SU-DHL-6 (cell line): ENCODE data around the gene PXN.

Experiments used
- CTCF ChIP-seq: fragments of 200-600 bp; sonication (generic); IDR thresholded peaks from one replicate; pipeline ENCODE4 v1.5.1; 2017; ENCODE audit warnings: antibody characterized with exemption, mild to moderate bottlenecking, low read length, moderate library complexity; ENCODE audit not compliant: insufficient read depth, poor library complexity, severe bottlenecking
- EZH2phosphoT487 ChIP-seq: fragments of 200-600 bp; sonication (generic), shearing (Covaris generic); conservative IDR thresholded peaks from 2 replicates; pipeline ENCODE4 v1.6.1; 2018; ENCODE audit warnings: mild to moderate bottlenecking, antibody characterized with exemption, low read length, moderate library complexity, mixed read lengths

DNA sequence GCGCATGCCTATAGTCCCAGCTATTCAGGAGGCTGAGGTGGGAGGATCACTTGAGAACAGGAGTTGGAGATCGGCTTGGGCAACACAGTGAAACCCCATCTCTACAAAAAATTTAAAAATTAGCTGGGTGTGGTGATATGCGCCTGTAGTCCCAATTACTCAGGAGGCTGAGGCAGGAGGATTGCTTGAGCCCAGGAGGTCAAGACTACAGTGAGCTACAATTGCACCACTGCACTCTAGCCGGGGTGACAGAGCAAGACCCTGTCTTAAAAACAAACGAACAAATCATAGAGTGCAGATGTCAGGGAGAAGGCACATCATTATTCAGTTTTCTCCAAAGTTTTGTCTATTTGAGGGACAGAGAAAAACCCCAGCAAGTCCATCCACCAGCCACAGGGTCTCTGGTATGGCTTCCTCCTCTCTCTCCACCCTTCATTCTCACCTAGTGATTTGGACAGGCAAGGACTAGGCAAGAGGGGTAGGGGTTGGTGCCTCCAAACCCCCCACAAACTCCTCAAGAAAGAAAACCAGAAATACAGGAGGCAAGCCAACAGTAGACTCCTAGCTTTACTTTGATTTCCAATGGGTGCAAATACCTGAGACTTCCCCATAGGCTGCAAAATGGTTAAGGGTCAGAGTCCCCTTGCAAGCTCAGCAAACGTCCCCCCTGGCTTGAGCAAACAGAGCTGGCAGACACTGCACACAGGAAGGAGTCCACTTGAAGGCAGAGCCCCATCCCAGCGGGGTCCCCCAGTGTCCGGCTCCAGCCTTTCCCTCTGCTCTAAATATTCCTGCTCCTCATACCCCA, 38.1 kb downstream of the PXN start:
- TF ChIP-seq CTCF (no peak), EZH2phosphoT487 (no peak)
